NB4 (cell line): ENCODE data around the gene RPTOR.

Experiments
- POLR2A ChIP-seq: IDR thresholded peaks from 2 replicates; pipeline ENCODE4 v1.6.1; 2011; ENCODE audit warnings: mild to moderate bottlenecking; ENCODE audit not compliant: insufficient read length; ENCODE audit errors: extremely low read depth
- TF ChIP-seq, protein P1 (sequence below): IDR thresholded peaks from one replicate; pipeline ENCODE4 v1.5.1; 2012; ENCODE audit warnings: low read depth, low read length
- TF ChIP-seq, protein P2 (sequence below): IDR thresholded peaks from 2 replicates; pipeline ENCODE4 v1.6.1; 2011; ENCODE audit warnings: low read depth, low read length

DNA sequence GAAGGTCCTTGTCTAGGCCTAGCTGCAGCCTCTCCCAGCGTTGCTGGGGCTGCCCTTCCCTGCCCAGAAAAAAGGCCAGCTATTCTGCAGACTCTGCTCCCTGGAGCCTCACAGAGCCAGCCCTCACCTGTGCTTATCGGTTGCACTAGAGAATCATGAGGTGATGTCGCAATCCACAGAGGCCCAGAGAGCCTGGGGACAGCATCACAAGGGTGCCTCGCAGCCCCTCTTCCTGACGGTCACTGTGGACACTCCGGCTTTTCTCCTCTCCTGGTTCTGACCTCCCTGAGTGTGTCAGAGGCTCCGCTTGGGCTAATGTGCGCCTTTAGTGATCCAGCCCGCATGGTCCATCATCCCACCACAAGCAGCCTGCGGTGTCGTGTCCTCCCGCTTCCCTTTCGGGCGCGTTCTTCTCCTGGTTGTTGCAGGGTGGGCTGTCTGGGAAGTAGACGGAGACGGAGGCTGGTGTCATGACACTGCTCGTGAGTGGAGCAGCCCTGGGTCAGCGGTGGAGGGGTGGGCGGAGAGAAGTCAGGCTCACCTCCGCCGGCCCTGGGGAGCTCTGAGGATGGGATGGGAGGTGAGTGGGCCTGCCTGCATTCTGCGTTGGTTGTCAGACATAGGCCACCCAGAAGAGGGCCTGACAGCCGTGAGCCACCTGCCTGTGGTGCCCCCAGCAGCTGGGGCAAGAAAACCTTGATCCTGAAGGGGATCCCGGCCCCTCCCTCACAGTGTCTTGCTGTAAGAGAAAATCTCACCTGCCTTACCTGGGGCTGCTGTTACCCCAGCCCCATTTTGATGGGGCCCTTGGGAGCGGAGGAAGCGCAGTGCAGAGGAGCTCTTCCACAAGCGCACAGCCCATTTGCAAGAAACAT lies 281.1 kb downstream of the RPTOR start:
- TF ChIP-seq, protein P1, sequence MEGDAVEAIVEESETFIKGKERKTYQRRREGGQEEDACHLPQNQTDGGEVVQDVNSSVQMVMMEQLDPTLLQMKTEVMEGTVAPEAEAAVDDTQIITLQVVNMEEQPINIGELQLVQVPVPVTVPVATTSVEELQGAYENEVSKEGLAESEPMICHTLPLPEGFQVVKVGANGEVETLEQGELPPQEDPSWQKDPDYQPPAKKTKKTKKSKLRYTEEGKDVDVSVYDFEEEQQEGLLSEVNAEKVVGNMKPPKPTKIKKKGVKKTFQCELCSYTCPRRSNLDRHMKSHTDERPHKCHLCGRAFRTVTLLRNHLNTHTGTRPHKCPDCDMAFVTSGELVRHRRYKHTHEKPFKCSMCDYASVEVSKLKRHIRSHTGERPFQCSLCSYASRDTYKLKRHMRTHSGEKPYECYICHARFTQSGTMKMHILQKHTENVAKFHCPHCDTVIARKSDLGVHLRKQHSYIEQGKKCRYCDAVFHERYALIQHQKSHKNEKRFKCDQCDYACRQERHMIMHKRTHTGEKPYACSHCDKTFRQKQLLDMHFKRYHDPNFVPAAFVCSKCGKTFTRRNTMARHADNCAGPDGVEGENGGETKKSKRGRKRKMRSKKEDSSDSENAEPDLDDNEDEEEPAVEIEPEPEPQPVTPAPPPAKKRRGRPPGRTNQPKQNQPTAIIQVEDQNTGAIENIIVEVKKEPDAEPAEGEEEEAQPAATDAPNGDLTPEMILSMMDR = no peak
- no peak for TF ChIP-seq POLR2A
- TF ChIP-seq, protein P2, sequence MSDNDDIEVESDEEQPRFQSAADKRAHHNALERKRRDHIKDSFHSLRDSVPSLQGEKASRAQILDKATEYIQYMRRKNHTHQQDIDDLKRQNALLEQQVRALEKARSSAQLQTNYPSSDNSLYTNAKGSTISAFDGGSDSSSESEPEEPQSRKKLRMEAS = no peak
